HG03196 (cell line): ENCODE measurements around the gene NCK2.

ENCODE experiments used
- ATAC-seq: cut with Tn5 transposase; IDR thresholded peaks from one replicate; pipeline ENCODE4 v1.9.1; 2021; ENCODE audit not compliant: unreplicated experiment

NCK2 gene

DNA sequence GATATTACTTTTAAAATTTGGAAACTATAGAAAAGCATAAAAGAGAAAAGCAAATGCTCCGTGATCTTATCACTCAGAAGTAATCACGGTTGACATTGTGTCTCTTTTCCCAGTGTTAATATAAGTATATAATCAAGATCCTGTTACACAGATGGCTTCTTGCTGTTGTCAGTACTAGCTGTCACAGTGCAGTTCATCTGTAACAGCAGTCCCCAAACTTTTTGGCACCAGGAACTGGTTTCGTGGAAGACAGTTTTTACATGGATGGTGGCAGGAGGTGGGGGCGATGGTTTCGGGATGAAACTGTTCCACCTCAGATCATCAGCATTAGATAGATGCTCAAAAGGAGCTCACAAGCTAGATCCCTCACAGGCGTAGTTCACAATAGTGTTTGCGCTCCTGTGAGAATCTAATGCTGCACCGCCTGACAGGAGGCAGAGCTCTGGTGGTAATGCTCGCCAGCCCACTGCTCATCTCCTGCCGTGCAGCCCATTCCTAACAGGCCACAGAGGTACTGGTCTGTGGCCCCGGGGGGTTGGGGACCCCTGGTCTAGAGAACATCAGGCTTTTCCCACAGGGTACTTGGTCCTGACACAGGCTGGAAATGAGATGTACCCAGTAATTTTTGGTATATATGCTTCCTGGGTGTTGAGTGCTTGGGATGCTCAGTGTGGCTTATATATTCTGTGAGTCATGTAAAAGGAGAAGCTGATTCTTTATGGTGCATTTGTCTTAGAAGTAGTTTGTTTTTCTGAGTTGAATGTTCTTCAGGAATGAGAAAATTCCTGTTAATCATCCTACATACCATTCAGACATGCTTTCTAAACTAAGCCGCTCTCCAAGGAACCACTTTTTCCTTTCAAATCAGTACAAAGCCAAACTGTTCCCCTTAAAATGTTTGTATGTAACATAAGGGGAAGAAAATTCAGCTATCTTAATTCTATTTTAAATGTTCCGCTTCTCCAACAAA lies 121.8 kb downstream of the NCK2 start:
- no peak for ATAC-seq

DNA sequence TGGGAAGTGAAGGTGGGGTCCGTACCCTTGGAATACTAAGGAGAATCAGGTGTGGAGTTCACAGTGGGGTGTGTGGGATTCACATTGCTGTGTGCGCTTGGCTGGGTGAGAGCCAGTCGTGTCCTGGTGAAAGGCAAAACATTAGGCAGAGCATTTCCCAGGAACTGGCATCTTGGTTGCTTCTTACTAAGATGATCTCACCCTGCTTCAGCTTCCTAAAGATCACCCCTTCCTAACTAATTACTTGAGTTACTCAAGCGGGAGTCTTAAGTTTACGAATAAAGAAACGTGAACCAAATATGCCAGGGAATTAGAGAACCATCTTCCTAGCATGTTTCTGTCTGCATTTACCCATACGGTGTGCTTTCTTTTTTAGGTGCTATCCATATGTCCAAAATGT lies 122.9 kb downstream of the NCK2 start:
- no peak for ATAC-seq

- ATAC-seq, result no peak
These were observed 123.3 kb downstream of the NCK2 start for GRCh38 chr2:105868060-105868459.

- ATAC-seq, result no peak
These were observed 124.6 kb downstream of the NCK2 start for GRCh38 chr2:105869341-105869740.

- no peak for ATAC-seq
These were observed 125.3 kb downstream of the NCK2 start for GRCh38 chr2:105870062-105870461.

DNA sequence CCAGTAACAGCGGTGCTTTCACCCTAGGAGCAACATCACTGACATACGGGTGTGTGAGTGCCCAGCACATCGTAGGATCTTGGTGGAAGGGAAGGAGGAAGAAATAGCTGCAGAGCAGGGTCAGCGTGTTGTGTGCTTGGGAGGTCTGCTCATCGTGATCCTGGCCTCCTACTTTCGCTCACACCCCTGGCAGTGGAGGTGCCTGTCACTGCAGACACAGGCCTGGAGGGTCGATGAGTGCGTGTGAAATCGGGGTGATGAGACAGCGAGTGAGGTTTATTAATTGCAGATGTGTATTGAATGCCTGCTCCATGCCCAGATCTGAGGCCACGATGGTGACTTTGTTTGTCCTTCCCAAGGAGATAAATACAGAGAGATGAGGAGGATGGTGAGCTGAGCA lies 126.1 kb downstream of the NCK2 start:
- no peak for ATAC-seq

GRCh38 chr2:105872142-105872728 lies 127.5 kb downstream of the NCK2 start:
- no peak for ATAC-seq

GRCh38 chr2:105872830-105873229 lies 128.1 kb downstream of the NCK2 start:
- ATAC-seq, result no peak

GRCh38 chr2:105873281-105873680 lies 128.6 kb downstream of the NCK2 start:
- no peak for ATAC-seq

- peak; percentile 83 for ATAC-seq
These were observed 129.0 kb downstream of the NCK2 start for GRCh38 chr2:105873721-105874120.

- no peak for ATAC-seq
These were observed 129.8 kb downstream of the NCK2 start for GRCh38 chr2:105874466-105874865.

DNA sequence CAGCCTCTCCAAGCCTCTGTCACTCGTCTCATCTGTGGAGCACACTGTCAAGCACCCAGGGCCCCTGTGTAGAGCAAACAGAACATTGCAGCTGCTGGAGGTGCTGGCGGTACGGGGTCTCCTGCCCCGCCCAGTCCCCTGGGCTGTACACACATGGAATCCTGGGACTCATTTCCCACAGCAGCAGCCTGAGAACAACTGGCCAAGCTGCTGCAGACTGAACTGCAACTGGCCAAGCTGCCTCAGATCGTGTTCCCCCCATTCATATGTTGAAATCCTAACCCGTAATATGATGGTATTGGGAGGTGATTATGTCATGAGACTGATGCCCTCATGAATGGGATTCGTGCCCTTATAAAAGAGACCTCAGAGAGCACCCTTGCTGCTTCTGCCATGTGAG lies 130.5 kb downstream of the NCK2 start:
- ATAC-seq, result no peak

- ATAC-seq, result no peak
These were observed 131.5 kb downstream of the NCK2 start for GRCh38 chr2:105876191-105876590.

- no peak for ATAC-seq
These were observed 133.2 kb downstream of the NCK2 start for GRCh38 chr2:105877945-105878344.

DNA sequence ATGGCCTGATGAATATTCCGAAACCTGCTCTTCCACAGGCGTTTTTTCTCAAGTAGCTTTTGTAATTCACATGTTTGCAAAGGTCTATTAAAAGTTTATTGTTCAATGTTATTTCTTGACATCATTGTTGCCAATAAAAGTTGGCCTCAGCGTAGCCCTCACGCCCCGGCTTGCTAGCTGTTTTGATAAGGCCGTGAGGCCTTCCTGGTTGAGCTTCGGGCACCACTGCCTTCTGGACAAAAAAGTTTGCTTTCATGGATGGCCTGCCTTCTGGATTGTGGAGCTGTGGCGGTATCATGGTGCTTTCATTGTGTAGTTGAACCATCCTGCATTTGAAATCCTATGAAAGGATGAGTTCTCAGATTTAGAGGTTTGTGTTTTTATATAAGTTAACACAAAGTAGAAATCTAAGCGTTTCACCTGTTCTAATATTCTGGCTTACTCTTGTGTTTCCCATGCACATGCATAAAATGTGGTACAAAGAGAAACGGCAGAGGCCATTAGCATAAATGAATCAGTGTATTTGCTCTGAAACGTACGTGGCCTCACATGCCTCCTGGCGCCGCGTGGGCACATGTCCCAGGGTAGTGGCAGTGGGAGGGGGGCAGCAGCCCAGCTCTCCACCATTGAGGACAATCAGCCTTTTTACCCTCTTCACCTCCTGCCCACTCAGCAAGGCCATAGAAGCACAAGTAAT lies 134.5 kb downstream of the NCK2 start:
- ATAC-seq, result no peak

DNA sequence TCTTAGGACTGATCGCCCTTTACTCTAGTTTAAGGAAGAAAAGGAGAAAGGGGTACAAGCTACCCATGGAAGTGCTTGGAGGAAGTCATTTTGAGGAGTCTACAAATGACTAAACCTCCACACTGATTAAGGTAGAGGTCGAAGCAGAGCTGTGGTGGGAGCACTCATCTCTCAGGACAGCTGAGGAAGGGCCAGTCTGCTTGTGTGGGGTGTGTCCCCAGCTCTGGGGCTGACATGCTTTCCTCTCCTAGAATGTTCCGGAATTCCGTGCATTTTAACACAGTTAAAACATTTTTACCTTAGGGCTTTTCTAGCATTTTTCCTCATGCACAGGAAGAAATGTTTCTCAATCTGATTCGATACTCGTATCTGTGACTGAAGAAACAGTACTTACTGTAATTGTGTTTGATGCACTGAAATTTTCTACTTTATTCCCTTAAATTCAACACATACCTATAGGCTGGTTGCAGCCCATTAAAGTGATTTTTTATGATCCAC lies 135.1 kb downstream of the NCK2 start:
- no peak for ATAC-seq

GRCh38 chr2:105880637-105881036 lies 135.9 kb downstream of the NCK2 start:
- no peak for ATAC-seq

DNA sequence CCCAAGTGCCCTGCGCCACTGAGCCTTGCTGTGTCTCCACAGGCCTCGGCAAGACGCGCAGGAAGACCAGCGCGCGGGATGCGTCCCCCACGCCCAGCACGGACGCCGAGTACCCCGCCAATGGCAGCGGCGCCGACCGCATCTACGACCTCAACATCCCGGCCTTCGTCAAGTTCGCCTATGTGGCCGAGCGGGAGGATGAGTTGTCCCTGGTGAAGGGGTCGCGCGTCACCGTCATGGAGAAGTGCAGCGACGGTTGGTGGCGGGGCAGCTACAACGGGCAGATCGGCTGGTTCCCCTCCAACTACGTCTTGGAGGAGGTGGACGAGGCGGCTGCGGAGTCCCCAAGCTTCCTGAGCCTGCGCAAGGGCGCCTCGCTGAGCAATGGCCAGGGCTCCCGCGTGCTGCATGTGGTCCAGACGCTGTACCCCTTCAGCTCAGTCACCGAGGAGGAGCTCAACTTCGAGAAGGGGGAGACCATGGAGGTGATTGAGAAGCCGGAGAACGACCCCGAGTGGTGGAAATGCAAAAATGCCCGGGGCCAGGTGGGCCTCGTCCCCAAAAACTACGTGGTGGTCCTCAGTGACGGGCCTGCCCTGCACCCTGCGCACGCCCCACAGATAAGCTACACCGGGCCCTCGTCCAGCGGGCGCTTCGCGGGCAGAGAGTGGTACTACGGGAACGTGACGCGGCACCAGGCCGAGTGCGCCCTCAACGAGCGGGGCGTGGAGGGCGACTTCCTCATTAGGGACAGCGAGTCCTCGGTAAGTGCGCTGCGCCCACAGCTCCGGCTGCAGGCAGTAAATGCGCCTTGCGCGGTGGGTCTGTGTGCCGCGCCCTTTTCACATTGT lies 136.8 kb downstream of the NCK2 start:
- no peak for ATAC-seq

DNA sequence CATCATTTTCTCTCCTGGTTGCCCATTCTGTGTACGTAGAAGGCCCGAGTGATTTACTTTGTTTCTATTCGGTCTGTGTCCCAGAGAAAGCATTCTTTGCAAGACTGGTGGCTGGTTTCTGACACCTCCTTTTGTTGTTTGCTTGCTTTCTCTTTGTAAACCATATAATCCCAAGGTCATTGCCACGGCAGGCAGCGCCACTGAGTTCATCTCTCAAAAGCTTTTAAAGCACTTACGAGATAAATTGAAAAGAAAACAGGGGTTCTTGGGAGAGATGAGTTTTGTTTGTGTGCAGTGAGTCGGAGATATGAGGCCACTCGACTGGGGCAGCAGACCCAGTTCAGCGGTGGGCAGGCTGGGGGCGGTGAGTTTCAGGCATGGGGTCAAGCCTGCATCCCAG lies 137.6 kb downstream of the NCK2 start:
- no peak for ATAC-seq

GRCh38 chr2:105882920-105883435 lies 138.3 kb downstream of the NCK2 start:
- ATAC-seq, result no peak
